PFSK-1 (cell line): Measurements from ENCODE around the gene CES3.

ENCODE experiments used
- SIN3A ChIP-seq: IDR thresholded peaks from 2 replicates; pipeline ENCODE4 v1.6.1; 2012; ENCODE audit warnings: mild to moderate bottlenecking, low read length, moderate library complexity, borderline replicate concordance; ENCODE audit not compliant: insufficient read depth
- TF ChIP-seq, protein P1 (sequence below), 2 experiments: IDR thresholded peaks; 2 replicates each; pipeline versions ENCODE4 v1.6.1 to v1.8.0; 2011 to 2012; ENCODE audit warnings: low read depth in 2 of 2, low read length in 2 of 2, control low read depth in 1 of 2, inconsistent platforms in 1 of 2, mild to moderate bottlenecking in 1 of 2, moderate library complexity in 1 of 2; ENCODE audit not compliant: insufficient read depth in 1 of 2

GRCh38 chr16:66976746-66977145, 15.7 kb downstream of the CES3 start:
- TF ChIP-seq, protein P1, sequence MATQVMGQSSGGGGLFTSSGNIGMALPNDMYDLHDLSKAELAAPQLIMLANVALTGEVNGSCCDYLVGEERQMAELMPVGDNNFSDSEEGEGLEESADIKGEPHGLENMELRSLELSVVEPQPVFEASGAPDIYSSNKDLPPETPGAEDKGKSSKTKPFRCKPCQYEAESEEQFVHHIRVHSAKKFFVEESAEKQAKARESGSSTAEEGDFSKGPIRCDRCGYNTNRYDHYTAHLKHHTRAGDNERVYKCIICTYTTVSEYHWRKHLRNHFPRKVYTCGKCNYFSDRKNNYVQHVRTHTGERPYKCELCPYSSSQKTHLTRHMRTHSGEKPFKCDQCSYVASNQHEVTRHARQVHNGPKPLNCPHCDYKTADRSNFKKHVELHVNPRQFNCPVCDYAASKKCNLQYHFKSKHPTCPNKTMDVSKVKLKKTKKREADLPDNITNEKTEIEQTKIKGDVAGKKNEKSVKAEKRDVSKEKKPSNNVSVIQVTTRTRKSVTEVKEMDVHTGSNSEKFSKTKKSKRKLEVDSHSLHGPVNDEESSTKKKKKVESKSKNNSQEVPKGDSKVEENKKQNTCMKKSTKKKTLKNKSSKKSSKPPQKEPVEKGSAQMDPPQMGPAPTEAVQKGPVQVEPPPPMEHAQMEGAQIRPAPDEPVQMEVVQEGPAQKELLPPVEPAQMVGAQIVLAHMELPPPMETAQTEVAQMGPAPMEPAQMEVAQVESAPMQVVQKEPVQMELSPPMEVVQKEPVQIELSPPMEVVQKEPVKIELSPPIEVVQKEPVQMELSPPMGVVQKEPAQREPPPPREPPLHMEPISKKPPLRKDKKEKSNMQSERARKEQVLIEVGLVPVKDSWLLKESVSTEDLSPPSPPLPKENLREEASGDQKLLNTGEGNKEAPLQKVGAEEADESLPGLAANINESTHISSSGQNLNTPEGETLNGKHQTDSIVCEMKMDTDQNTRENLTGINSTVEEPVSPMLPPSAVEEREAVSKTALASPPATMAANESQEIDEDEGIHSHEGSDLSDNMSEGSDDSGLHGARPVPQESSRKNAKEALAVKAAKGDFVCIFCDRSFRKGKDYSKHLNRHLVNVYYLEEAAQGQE (IDR thresholded peaks at IDR 0.05; ENCODE audit: insufficient read depth in 1 of 2, low read depth in 2 of 2, low read length in 2 of 2), result no peak
- no peak for TF ChIP-seq SIN3A
